GM12878 (cell line): ENCODE results near the gene NOXA1. TPM values are rescaled to one million over a fixed set of nuclear protein-coding genes. Genes with fewer than 3 reads are reported as not detected.

ENCODE experiments used
- CEBPB ChIP-seq, 2 experiments: fragments of 150-350 bp in 1 of 2; IDR thresholded peaks; 2 replicates each; pipeline ENCODE4 v1.6.1; 2012 to 2014; ENCODE audit warnings: low read depth in 2 of 2, low read length in 2 of 2, borderline replicate concordance in 1 of 2, inconsistent platforms in 1 of 2
- IKZF1 ChIP-seq: fragments of 450-650 bp; conservative IDR thresholded peaks from 2 replicates; pipeline ENCODE4 v1.6.1; 2017; ENCODE audit warnings: antibody characterized with exemption, mild to moderate bottlenecking
- MAX ChIP-seq: IDR thresholded peaks from 2 replicates; pipeline ENCODE4 v1.6.1; 2012; ENCODE audit warnings: low read depth, low read length, improper control_type of control experiment
- MEF2B ChIP-seq: fragments of 450-650 bp; IDR thresholded peaks from 2 replicates; pipeline ENCODE4 v1.6.1; 2018; ENCODE audit warnings: mild to moderate bottlenecking, moderate library complexity; ENCODE audit not compliant: partially characterized antibody, poor library complexity, severe bottlenecking
- TBL1XR1 ChIP-seq: IDR thresholded peaks from 2 replicates; pipeline ENCODE4 v1.6.1; 2012; ENCODE audit warnings: low read depth, low read length, improper control_type of control experiment
- ZNF207 ChIP-seq: fragments of 450-650 bp; IDR thresholded peaks from 2 replicates; pipeline ENCODE4 v1.6.1; 2014; ENCODE audit warnings: antibody characterized with exemption, mild to moderate bottlenecking, borderline replicate concordance
- ZNF687 ChIP-seq: fragments of 450-650 bp; IDR thresholded peaks from 2 replicates; pipeline ENCODE4 v1.6.1; 2017; ENCODE audit warnings: mild to moderate bottlenecking, moderate library complexity
- polyA plus RNA-seq, 11 experiments: library from polyadenylated mRNA; depleted of rRNA in 4 of 11; unstranded in 6 of 11; stranded (reverse) in 5 of 11; fragments of >200 nt; fragmentation: Nextera tagmentation in 4 of 11; fragmentation: Illumina TruSeq in 1 of 11; extraction: Ambion mirVana in 4 of 11; extraction: Trizol in 1 of 11; gene quantifications; 1 replicate in 1 of 11; 2 replicates in 10 of 11; pipeline versions ENCODE4 v1.2.1 to v1.2.3, GENCODE V29; 2011 to 2016; ENCODE audit warnings: inconsistent platforms in 2 of 11, missing spikeins in 2 of 11, low read depth in 1 of 11
- total RNA-seq, 4 experiments: library from RNA; depleted of rRNA in 3 of 4; stranded (reverse); fragments of >200 nt in 3 of 4; fragmentation: Illumina TruSeq in 1 of 4; extraction: Trizol in 1 of 4; gene quantifications; 2 replicates each; pipeline versions ENCODE4 v1.2.1 to v1.2.3, GENCODE V29; 2013 to 2021
- TF ChIP-seq, protein P1 (sequence below): IDR thresholded peaks from 2 replicates; pipeline ENCODE4 v1.6.1; 2011; ENCODE audit warnings: low read depth, mild to moderate bottlenecking, low read length, moderate library complexity, borderline replicate concordance; ENCODE audit errors: extremely low read depth

NOXA1 gene
- total and polyA plus RNA-seq, 10 of the 15 experiments (the other 5 are each of a cell fraction or from before 2014, with no cell fraction given): 0.08 to 0.20 TPM; not detected in 8

DNA sequence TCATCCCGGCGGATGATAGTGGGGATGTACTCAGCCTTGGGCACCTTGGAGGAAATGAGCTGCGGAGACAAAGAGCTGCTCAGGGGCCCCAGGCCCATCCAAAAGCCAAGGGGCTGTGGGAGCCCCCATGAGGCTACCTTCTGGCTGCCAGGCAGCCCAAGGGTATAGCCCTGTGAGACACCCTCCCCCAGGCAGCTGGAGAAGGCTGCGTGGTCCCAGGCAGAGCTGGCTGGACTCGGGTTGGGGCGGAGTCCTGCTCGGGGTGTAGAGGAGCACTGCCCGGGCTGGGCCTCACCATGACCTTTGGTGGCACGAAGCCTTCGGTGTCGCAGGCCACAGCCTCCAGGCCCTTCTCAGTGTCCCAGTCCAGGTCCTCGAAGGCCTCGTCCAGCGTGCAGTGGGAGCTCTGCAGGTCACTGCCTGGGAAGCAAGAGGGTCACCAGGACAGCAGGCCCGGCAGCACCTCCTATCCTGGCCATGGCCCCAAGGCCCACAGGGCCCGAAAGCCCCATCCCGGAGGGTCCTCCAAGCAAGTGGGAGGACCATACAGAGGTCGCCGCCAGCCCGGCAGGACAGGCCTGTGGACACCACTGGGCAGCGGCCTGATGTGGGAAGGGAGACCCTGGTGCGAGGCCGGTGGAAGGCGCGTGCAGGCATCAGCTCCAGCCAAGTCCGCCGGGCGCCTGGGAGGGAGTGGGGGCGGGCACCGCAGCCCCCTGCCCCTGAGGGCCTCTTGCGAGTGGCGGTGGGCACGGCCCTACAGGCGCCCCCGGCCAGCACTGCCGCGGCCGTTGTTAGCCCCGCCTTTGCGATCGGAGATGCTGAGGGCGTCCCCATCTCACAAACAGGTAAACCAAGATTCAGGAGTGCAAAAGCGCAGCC is 29.8 kb downstream of the NOXA1 start (continued):
- TF ChIP-seq MEF2B (no peak), ZNF687 (no peak), MAX (no peak), ZNF207 (no peak), IKZF1 (no peak), TBL1XR1 (no peak), CEBPB (IDR thresholded peaks at IDR 0.05; ENCODE audit: borderline replicate concordance in 1 of 2, low read depth in 2 of 2, low read length in 2 of 2) (no peak)
- TF ChIP-seq, protein P1, sequence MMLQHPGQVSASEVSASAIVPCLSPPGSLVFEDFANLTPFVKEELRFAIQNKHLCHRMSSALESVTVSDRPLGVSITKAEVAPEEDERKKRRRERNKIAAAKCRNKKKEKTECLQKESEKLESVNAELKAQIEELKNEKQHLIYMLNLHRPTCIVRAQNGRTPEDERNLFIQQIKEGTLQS: no peak
- TF ChIP-seq, all 136 proteins: peak for 0
